Hematopoietic multipotent progenitor cell treated with erythropoietin and hydrocortisone succinate and interleukin-3 and kit ligand, for 15 days (in vitro differentiated cells): ENCODE data around the gene BRAF.
"Not testable (repeated sequence)": the region's sequence is repeated elsewhere in the genome, so short reads cannot be mapped to it uniquely, and the experiment has no call there.

Experiments
- DNase-seq: peaks from one replicate; pipeline ENCODE4 v3.0.0-alpha.2; 2015; ENCODE audit warnings: low spot score

Gene BRAF

DNA sequence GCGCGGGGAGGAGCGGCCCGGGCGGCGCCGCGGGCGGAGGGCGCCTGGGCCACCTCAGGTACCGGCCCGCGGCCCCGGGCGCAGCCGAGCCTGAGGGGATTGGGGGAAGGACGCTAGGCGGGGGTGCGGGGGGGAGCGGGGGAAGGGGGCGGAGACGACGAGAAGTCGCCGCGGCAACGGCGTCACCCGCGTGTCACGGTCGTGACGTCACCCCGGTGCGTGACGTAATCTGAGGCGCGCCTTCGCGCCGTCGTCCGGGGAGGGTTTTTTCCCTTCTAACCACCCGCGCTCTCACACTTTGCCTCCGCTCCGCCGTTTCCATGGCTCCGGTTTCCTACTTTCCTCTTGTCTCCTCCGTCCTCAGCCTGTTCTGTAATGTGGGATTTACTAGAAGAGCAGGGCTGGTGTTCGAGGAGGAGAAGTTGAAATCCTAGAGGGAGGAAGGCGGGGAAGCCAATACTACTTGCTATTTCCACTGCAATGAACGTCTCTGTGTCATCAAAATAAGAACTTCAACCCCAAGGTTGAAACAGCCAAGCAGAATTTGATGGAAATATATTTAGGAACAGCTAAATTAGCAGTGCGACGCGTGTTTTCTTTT lies at the start of gene BRAF:
BRAF (minus strand) TSS at position 109 of the 601 bp plus-strand sequence. CDS start 226 bp downstream, outside the sequence.
- DNase-seq = peak; percentile 91

DNA sequence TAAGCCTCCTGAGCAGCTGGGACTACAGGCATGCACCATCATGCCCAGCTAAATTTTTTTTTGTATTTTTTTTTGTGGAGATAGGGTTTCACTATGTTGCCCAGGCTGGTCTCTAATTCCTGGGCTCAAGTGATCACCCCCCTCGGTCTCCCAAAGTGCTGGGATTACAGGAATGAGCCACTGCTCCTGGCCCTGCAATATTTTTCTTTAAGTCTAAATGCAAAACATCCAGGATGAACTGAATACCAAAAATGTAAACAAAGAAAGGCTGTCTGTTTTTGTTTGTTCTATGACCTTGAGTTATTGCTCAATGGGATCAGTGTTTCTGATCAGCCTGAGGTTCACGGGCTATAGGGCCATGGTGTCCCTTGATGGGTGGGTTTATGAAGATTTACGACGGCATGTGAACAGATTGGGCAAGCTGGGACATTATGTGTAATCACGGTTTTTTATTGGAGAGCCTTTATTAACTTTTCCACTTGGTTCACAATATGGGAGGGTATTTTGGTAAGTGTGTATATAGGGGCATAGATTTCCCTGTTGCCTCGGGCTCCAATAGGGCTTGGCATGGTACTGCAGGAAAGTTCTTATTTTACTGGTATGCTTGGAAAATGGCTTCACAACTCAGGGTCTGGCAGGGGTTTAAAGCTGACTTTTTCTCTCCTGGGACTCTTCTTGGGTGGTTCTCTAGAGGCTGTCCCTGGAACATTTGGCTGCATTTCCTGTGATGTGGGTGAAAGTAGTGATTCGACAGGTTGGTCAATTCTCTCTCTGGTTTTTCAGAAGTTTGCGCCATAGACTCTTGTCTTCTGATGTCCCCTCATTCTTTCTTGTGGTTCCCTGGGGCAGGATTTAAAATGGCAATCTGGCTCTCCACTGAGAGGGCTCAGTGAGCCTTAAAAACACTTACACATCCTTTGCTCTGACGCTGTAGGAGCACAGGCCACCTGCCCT lies 48.4 kb upstream of the BRAF start:
- no peak for DNase-seq

DNA sequence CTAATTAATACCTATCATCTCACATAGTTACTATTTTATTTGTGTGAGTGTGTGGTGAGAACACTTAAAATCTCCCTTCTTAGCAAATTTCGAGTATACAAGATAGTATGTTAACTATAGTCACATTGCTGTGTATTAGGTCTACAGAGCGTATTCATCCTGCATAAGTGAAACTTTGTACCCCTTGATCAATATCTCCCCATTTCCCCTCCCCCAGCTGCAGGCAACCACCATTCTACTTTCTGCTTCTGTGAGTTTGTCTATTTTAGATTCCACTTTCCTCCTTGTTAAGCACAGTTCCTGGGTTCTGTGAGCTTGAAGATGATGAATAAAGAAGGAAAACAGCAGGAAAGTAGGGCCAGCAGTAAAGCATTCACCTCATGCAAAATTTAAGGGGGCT lies 47.6 kb upstream of the BRAF start:
- no peak for DNase-seq

DNA sequence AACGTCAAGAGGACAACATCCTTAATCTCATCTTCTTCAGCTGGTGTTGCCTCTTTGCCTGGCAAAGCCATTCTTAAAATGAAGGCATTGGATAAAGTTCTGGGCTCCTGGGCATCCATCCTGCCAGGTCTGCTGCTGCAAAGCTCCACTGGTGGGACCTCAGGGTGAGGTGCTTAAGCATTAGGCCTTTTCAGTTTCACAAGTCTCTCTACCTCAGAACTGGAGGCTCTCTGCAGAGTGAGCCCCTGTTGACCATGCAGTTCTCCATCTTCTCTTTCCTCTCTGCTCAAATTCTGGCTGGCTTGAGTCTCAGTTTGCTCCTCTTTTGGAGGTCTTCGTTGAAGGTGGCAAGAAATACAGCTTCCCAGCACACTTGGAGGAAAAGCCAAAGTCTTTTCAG lies 42.7 kb upstream of the BRAF start:
- DNase-seq = no peak

DNA sequence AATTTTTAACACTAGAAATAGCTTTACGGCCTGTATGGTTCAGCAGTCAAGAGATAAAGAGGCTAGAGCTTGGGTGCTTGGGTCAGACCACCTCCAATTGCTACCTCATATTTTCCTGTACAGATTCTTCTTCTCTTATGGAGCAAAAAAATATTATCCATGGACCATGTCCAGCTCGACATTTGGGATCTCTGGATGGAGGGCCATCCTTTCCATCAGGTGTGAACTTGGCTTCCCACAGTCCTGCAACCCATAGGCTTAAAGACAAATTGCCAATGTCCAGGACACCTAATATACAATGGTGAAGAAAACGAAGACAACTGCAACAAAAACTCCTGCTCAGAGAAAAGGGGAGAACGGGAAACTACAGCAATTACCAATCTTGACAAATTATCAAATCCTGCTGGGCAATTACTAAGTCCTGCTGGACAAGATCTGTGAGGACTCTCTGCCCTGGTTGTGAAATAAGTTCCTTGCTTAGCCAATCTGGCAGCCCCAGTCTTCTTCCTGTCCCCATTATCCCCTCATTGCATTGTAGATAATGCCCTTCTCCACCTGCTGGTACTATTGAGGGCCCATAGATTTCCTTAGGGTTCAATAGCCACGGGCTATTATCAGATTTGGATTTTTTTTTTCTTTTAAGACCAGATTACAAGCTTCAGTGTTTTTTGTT lies 42.0 kb upstream of the BRAF start:
- no peak for DNase-seq

DNA sequence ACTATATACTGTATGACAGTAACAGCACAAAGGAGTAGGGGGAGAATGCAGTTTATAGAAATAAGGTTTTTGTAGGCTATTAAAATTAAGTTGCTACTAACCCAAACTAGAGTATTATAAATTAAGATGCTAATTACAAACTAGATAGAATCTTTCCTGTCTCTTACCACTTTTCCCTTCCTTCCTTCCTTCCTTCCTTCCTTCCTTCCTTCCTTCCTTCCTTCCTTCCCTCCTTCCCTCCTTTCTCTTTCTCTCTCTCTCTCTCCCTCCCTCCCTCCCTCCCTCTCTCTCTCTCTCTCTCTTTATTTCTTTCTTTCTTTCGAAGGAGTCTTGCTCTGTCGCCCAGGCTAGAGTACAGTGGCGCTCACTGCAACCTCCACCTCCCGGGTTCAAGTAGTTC lies 36.4 kb upstream of the BRAF start:
- DNase-seq = no peak

DNA sequence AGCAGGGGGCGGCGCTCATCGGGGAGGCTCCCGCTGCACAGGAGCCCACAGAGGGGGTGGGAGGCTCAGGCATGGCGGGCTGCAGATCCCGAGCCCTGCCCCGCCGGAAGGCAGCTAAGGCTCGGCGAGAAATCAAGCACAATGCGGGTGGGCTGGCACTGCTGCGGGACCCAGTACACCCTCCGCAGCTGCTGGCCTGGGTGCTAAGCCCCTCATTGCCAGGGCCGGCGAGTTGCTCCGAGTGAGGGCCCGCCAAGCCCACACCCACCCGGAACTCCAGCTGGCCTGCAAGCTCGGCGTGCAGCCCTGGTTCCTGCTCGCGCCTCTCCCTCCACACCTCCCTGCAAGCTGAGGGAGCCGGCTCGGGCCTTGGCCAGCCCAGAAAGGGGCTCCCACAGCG lies 32.3 kb upstream of the BRAF start:
- not testable (repeated sequence) for DNase-seq

DNA sequence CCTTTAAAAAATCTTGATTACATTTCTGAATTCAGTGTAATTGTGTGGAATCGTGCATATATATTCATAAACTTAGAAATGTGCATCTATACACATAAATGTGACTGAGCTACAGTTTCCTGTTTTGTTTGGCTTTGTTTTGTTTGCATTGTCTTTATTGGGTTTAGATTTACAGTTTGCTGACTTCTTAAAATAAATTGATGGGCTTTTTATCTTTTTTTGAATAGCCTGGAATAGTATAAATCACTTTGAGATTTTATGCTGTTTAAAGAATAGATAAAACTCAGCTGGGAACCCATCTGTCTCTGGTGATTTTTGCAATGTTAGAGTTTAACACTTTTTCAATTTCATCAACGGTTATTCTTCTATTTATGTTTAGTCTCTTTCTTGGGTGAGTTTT lies 21.2 kb upstream of the BRAF start:
- DNase-seq = no peak

DNA sequence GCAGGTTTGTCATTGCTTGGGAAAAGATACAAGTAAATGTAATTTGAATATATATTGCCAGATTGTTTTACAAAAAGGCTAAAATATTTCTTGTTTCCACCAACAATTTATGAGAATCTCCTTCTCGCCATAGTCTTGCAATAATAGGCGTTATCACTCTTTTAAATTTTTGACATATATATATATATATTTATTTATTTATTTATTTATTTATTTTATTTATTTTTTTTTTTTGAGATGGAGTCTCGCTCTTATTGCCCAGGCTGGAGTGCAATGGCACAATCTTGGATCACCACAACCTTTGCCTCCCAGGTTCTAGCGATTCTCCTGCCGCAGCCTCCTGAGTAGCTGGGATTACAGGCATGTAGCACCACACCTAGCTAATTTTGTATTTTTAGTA lies 17.5 kb upstream of the BRAF start:
- not testable (repeated sequence) for DNase-seq

DNA sequence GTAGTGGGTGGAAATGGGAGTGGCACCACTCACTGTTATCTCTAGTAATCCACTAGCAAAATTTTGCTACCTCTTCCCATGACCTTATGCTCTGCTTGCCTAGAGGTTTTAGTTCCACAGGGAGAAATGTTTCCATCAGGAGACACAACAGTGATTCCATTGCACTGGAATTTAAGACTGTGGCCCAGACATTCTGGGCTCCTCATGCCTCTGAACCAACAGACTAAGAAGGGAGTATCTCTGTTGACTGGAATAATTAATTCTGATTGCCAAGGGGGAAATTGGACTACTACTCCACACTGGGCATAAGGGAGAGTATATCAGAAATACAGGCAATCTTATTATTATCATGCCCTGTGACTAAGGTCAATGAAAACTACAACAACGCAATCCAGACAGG lies 16.2 kb upstream of the BRAF start:
- DNase-seq = no peak

DNA sequence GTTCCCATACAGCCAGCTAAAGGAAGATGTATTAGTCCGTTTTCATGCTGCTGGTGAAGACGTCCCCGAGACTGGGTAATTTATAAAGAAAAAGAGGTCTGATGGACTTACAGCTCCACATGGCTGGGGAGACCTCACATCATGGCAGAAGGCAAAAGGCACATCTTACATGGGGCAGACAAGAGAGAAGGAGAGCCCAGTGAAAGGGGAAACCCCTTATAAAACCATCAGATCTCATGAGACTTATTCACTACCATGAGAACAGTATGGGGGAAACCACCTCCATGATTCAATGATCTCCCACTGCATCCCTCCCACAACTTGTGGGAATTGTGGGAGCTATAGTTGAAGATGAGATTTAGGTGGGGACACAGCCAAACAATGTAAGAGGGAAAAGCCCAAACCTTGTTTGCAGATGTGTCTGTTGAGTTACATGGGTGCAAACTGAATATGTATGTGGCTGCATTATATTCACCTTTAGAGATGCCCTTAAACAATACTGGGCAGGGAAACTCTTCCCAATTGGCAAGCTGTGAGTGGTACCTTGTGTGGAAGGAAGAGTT lies 13.1 kb upstream of the BRAF start:
- DNase-seq = no peak

DNA sequence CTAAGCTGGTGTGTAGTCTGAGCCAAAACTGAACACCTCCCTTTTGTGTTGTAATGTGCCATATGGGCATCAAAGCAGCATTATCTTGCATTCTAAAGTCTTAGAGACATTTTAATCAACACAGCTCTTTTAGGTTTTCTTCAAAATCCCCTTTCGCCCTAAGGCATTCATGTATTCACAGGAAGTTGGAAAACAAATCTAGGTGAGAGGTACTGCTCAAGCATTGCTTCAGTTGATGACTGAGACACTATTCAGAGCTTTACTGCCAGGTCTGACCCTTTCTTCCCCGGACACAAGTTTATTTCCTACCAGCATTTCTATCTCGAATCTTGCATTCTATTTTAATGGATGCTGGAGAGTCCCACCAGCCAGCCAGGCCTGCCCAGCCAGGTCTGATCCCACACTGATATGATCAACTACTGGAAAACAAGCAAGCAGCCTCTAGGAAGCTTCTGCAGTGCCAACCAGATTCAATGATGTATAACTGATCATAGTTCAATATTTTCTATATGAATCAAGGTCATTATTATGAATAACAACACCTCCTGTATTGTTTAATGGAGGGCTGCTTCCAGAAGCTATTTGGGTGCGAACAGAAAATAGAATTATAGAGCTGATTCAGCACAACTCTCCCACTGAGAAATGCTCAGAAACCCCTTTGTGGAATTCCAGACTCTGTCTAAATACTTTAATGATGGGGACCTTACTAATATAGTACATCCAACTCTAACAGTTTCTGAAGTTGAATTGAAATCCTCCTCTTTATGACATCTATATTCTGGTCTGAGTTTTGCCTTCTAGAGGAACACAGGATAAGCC lies 4.0 kb upstream of the BRAF start:
- DNase-seq = no peak

DNA sequence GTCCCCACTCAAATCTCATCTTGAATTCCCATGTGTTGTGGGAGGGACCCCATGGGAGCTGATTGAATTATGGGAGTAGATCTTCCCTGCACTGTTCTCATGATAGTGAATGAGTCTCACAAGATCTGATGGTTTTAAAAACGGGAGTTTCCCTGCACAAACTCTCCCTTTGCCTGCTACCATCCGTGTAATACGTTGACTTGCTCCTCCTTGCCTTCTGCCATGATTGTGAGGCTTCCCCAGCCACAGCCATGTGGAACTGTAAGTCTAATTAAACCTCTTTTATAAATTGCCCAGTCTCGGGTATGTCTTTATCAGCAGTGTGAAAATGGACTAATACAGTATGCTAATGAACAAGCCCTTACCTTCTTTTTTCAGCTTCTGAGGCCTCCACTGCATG lies 3.2 kb upstream of the BRAF start:
- DNase-seq = not testable (repeated sequence)

DNA sequence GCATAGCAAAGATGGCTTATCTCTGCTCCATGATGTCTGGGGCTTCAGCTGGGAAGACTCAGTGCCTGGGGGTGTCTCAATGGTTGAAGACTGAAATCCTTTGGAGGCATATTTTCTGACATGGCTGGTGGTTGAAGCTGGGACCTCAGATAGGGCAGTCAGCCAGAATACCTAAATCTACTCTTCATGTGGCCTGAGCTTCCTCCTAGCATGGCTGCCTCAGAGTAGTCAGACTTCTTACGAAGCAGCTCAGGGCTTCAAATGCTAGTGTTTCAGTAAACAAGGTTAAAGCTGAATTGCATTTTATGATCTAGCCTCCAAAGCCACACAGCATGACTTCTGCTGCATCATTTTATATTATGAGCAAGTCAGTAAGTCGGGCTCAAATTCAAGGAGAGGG lies 2.6 kb upstream of the BRAF start:
- no peak for DNase-seq

DNA sequence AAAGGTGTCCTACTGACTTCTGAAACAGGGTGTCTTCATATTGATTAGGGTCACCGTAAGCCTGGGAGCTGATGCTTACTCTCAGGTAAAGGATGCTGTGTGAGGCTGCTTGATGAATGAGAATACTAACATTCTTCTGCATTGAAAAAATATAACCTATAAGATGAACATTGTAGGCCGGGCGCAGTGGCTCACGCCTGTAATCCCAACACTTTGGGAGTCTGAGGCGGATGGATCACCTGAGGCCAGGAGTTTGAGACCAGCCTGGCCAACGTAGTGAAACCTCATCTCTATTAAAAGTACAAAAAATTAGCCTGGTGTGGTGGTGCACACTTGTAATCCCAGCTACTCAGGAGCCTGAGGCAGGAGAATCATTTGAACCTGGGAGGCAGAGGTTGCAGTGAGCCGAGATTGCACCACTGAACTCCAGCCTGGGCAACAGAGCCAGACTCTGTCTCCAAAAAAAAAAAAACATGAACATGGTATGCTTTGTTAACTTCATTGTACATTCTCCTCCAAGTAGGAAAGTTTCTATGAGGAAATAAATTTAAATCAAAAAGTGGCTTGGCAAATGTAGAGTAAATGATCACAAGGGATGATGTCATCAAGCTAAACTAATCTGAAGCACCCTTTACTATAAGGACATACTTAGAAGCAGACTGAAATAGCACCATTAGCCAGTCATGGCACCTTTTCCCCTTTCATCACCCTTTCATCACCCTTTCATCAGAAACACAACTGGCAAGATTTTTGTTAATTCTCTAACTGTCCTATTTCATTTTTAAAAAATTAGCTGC lies 1.5 kb upstream of the BRAF start:
- DNase-seq = no peak

DNA sequence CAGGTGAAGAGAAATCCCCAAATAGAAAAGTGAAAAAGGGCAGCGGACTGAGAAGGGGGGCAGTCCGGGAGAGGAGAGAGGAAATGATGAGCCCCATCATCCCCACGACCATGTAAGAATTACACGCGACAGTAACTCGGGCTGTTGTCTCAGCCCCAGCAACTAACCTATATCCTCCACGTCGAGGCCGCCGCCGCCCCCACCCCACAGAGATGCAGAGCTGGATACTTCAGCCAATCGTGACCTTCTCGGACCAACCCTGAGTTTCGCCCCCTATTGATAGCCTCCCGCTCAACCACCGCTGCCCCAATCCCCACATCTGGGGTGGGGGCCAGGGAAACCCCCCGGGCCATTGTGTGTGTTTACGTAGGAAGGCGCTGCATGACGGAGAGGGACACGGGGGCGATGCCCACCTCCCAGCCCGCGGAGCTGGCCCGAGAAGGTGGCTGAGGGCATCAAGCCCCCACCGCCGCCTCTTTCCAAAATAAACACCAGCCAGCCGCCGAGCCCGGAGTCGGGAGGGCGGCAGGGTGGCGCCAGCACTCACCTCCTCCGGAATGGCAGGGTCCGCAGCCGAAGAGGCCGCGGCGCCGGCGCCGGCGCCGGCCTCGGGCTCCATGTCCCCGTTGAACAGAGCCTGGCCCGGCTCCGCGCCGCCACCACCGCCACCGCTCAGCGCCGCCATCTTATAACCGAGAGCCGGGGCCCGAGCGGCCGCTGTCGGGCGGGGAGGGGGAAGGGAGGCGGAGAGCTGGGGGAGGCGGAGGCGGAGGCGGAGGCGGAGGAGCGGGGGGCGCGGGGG lies 509 bp downstream of the BRAF start:
- DNase-seq = peak; percentile 79

DNA sequence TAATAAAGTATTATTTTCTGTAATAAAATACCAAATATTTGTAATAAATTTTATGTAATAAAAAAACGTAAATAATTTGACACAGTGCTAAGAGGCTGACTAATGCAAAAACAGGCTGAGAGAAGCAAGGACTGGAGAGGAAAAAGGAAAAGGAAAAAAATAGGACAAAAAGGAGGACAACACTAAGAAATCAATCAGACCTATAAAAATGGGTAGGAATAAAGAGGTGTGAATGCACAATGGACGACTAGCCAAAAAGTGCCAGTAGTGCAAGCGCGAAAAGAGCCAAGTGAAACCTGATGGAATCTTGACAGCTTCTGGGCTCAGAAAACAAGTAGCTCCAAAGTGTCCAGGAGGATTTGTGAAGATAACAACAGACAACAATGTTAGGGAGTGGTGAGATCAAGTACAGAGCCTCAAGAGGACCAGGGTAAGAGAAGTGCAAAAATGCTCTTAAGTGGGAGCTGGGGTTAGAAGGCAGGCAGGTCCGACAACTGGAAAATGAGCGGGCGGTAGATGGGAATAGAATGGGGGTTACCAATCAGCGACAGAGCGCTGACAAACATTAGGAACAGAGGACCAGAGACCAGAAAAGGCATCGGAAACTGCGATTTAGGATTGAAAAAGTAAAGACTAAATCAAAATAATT lies 1.2 kb downstream of the BRAF start:
- DNase-seq = peak; percentile 16

DNA sequence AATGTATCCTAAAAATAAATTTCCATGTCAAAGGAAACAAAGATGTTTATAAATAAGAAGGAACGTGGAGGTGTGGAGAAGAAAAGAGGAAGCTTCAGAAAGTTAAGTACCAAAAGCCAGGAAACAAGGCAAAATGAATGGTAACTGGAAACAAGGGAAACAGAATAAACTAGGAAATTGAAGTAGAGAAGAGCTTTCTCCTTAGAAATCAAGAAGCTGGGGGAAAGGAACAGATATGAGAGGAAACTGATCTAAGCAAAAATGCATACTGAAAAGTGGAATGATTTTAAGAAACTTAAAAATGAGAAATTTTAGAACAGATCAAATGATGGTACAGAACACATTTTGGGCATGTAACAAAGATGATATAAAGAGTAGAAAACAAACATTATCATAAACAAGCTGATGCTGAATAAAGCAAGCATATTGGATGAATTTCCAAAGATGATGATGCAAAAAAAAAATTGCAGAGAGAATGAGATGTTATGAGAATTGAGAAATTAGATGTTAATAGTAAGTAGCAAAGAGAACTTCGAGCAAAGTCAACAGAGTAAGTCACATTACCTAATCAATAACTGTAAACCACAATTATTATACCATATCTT lies 1.9 kb downstream of the BRAF start:
- DNase-seq = no peak

DNA sequence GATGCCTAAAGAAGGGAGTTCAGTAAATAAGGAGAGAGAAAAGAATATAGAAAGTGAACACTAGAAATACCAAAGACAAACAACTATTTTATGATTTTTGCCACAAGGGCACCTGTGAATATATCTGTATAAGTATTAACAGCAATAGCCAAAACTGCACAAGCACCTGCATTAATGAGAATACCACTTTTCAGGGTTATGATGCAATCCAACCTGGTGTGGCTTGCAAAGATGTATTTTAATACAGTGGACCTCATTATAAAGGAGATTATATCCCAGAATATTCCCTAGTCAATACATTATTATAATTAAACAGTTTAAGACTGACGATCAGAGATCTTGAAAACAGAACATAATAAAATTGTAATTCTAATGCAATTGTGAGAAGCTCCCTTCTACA lies 4.0 kb downstream of the BRAF start:
- DNase-seq = no peak
